Neural progenitor cell (in vitro differentiated cells): ENCODE data around the gene NTM. TPM values are rescaled to one million over a fixed set of nuclear protein-coding genes. Genes with fewer than 3 reads are reported as not detected.

Source experiments
- DNase-seq: peaks from one replicate; pipeline ENCODE4 v3.0.0-alpha.2; 2016; ENCODE audit warnings: low spot score
- H2AFZ ChIP-seq: fragments of 200-600 bp; sonication (generic); replicated peaks from 2 replicates; pipeline ENCODE4 v1.6.1; 2016; ENCODE audit warnings: antibody characterized with exemption
- H3F3A ChIP-seq: fragments of 200-600 bp; sonication (generic); 2 replicates; pipeline ENCODE4 v1.6.1; 2016; ENCODE audit warnings: antibody characterized with exemption, low read depth
- H3K27ac ChIP-seq: fragments of 200-600 bp; sonication (generic); 2 replicates; pipeline ENCODE4 v1.5.1; 2016; ENCODE audit warnings: mild to moderate bottlenecking
- H3K27me3 ChIP-seq: fragments of 200-600 bp; sonication (generic); 2 replicates; pipeline ENCODE4 v1.6.1; 2016; ENCODE audit warnings: mild to moderate bottlenecking, moderate library complexity
- H3K36me3 ChIP-seq: fragments of 200-600 bp; sonication (generic); 2 replicates; pipeline ENCODE4 v1.5.1; 2016
- H3K4me1 ChIP-seq: fragments of 200-600 bp; sonication (generic); 2 replicates; pipeline ENCODE4 v1.6.1; 2016; ENCODE audit warnings: mixed run types
- H3K4me2 ChIP-seq: fragments of 200-600 bp; sonication (generic); 2 replicates; pipeline ENCODE4 v1.6.1; 2016
- H3K4me3 ChIP-seq: fragments of 200-600 bp; sonication (generic); 2 replicates; pipeline ENCODE4 v1.5.1; 2016
- H3K79me2 ChIP-seq: fragments of 200-600 bp; sonication (generic); 2 replicates; pipeline ENCODE4 v1.6.1; 2016; ENCODE audit warnings: low read depth
- H3K9ac ChIP-seq: fragments of 200-600 bp; sonication (generic); 2 replicates; pipeline ENCODE4 v1.6.1; 2016
- H3K9me3 ChIP-seq: fragments of 200-600 bp; sonication (generic); 2 replicates; pipeline ENCODE4 v1.5.1; 2016; ENCODE audit warnings: low read depth
- H4K20me1 ChIP-seq: fragments of 200-600 bp; sonication (generic); 2 replicates; pipeline ENCODE4 v1.6.1; 2016; ENCODE audit warnings: low read depth
- H3K27ac Mint-ChIP-seq: 3 replicates; pipeline ENCODE4 v1.8.0; 2021; ENCODE audit warnings: mixed read lengths
- H3K27me3 Mint-ChIP-seq: 2 replicates; pipeline ENCODE4 v1.8.0; 2022; ENCODE audit warnings: low read depth, mild to moderate bottlenecking, inconsistent platforms, moderate library complexity, mixed read lengths; ENCODE audit not compliant: insufficient read depth
- H3K36me3 Mint-ChIP-seq: 3 replicates; pipeline ENCODE4 v1.8.0; 2021; ENCODE audit warnings: mixed read lengths
- H3K4me1 Mint-ChIP-seq: 3 replicates; pipeline ENCODE4 v1.8.0; 2021; ENCODE audit warnings: mixed read lengths
- H3K4me3 Mint-ChIP-seq: 3 replicates; pipeline ENCODE4 v1.8.0; 2021; ENCODE audit warnings: mild to moderate bottlenecking, moderate library complexity, mixed read lengths
- H3K9me3 Mint-ChIP-seq: 3 replicates; pipeline ENCODE4 v1.8.0; 2020; ENCODE audit warnings: mixed read lengths
- EZH2 ChIP-seq: fragments of 200-600 bp; sonication (generic); IDR thresholded peaks from 2 replicates; pipeline ENCODE4 v1.6.1; 2017; ENCODE audit warnings: antibody characterized with exemption, mild to moderate bottlenecking, moderate library complexity
- EZH2phosphoT487 ChIP-seq: fragments of 200-600 bp; sonication (generic); IDR thresholded peaks from 2 replicates; pipeline ENCODE4 v1.6.1; 2017; ENCODE audit warnings: antibody characterized with exemption
- total RNA-seq: library from RNA; depleted of rRNA; stranded (reverse); fragments of >200 nt; gene quantifications from 2 replicates; pipeline ENCODE4 v1.2.3, GENCODE V29; 2015; ENCODE audit warnings: low replicate concordance
- TF ChIP-seq, protein P1 (sequence below): fragments of 200-600 bp; sonication (generic); IDR thresholded peaks from 2 replicates; pipeline ENCODE4 v1.5.1; 2017; ENCODE audit warnings: antibody characterized with exemption, mild to moderate bottlenecking

Gene NTM
- total RNA-seq, 1 donor from 2014 or later: 4.3 TPM

DNA sequence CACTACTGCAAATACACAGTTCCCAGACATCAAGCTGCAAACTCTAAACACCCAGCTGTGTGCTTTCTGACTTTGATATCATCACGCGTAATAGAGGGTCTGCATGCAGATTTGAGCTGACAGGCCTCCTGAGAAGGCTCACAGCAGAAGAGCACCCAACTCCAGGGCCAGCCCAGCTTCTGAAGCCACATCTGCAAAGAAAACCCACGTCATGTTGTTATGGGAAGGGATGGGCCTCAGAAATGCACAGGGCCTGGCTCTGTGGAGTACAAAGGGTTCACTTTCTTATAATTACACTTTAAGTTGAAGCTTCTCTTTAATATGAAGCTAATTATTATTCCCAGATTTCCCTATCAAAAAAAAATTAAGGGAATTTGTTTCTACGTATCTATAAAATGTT lies 927.9 kb downstream of the NTM start:
- H3K27me3 Mint-ChIP-seq: no peaks in the 10 kb centered on the region
- no peak for TF ChIP-seq EZH2
- TF ChIP-seq, protein P1, sequence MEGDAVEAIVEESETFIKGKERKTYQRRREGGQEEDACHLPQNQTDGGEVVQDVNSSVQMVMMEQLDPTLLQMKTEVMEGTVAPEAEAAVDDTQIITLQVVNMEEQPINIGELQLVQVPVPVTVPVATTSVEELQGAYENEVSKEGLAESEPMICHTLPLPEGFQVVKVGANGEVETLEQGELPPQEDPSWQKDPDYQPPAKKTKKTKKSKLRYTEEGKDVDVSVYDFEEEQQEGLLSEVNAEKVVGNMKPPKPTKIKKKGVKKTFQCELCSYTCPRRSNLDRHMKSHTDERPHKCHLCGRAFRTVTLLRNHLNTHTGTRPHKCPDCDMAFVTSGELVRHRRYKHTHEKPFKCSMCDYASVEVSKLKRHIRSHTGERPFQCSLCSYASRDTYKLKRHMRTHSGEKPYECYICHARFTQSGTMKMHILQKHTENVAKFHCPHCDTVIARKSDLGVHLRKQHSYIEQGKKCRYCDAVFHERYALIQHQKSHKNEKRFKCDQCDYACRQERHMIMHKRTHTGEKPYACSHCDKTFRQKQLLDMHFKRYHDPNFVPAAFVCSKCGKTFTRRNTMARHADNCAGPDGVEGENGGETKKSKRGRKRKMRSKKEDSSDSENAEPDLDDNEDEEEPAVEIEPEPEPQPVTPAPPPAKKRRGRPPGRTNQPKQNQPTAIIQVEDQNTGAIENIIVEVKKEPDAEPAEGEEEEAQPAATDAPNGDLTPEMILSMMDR: no peak
- no peak for TF ChIP-seq EZH2phosphoT487
- Histone ChIP-seq H3K27ac (no peak overlapping the region), H3K4me2 (no peak overlapping the region), H3K4me3 (no peak overlapping the region), H3K4me1 (peaks cover 5% of the 10 kb centered on the region), H2AFZ (no peak overlapping the region), H3K9ac (no peak overlapping the region), H4K20me1 (no peaks in the 10 kb centered on the region), H3F3A (no peaks in the 10 kb centered on the region), H3K36me3 (no peaks in the 10 kb centered on the region), H3K9me3 (no peaks in the 10 kb centered on the region), H3K79me2 (no peaks in the 10 kb centered on the region), H3K27me3 (no peaks in the 10 kb centered on the region)
- H3K4me1 Mint-ChIP-seq: no peaks in the 10 kb centered on the region
- no peak overlapping the region for H3K27ac Mint-ChIP-seq
- no peaks in the 10 kb centered on the region for H3K9me3 Mint-ChIP-seq
- peaks cover 2% of the 10 kb centered on the region for H3K36me3 Mint-ChIP-seq
- no peak for DNase-seq
- H3K4me3 Mint-ChIP-seq: no peak overlapping the region

DNA sequence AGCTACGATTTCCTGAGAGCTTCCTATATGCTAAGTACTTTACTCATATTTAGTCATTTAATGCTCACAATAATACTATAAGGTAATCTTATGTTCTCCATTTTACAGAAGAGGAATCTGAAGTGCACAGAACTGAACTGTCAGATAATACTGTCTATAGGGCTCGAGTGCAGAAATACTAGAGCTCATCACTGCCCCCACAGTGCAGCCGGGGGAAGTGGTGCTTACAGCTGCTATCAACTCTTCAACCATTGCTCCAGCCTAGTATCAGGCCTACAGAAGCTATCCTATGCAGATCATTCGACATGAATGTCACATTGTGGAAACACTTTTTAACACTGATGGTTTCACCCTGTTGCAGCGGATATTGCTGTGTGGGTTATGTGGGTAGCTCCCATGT lies 929.9 kb downstream of the NTM start:
- no peak overlapping the region for H2AFZ ChIP-seq
- peak; percentile 29 for DNase-seq

DNA sequence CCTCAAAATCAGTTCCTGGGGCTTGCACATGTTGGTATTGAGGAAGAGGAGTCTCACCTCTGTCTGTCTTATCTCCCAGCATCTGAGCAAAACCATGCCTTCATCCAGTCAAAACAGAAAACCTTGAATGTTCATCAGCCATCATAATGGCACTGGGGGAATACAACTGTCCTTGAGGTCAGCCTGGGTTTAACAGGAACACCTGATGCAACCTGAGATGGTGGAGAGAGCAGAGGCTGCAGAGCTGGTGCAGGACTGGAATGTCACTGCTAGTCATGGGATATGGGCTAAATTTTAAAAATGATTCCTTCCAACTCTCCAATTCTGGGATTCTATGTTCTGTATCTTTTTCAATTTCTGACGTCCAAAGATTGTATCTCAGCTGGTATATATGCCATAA lies 931.0 kb downstream of the NTM start:
- no peak overlapping the region for H2AFZ ChIP-seq
- H3K36me3 Mint-ChIP-seq: no peaks in the 10 kb centered on the region
- no peaks in the 10 kb centered on the region for H3K4me1 ChIP-seq
- H4K20me1 ChIP-seq: no peaks in the 10 kb centered on the region
- no peak overlapping the region for H3K4me2 ChIP-seq
- TF ChIP-seq EZH2 (no peak), EZH2phosphoT487 (no peak)
- TF ChIP-seq, protein P1: no peak
- no peak overlapping the region for H3K27ac ChIP-seq
- no peaks in the 10 kb centered on the region for H3K27me3 ChIP-seq
- H3K36me3 ChIP-seq: no peaks in the 10 kb centered on the region
- H3K9me3 ChIP-seq: no peaks in the 10 kb centered on the region
- no peaks in the 10 kb centered on the region for H3F3A ChIP-seq
- no peak overlapping the region for H3K4me3 ChIP-seq
- H3K4me3 Mint-ChIP-seq: no peak overlapping the region
- no peaks in the 10 kb centered on the region for H3K4me1 Mint-ChIP-seq
- H3K79me2 ChIP-seq: no peaks in the 10 kb centered on the region
- H3K9me3 Mint-ChIP-seq: no peaks in the 10 kb centered on the region
- H3K9ac ChIP-seq: no peak overlapping the region
- no peak overlapping the region for H3K27ac Mint-ChIP-seq
- DNase-seq: no peak
- H3K27me3 Mint-ChIP-seq: no peaks in the 10 kb centered on the region

More for the DNA sequence above, 929.9 kb downstream of the NTM start:
- H3K4me2 ChIP-seq: no peak overlapping the region
- no peak overlapping the region for H3K4me3 Mint-ChIP-seq
- no peaks in the 10 kb centered on the region for H3K36me3 ChIP-seq
- no peak overlapping the region for H3K27ac ChIP-seq
- H3K9me3 ChIP-seq: no peaks in the 10 kb centered on the region
- H3K4me1 Mint-ChIP-seq: no peaks in the 10 kb centered on the region
- no peaks in the 10 kb centered on the region for H3K9me3 Mint-ChIP-seq
- H3K27me3 Mint-ChIP-seq: no peaks in the 10 kb centered on the region
- no peak overlapping the region for H3K9ac ChIP-seq
- no peak for TF ChIP-seq EZH2
- TF ChIP-seq, protein P1: peak; percentile 54
- H3K27me3 ChIP-seq: no peaks in the 10 kb centered on the region
- no peaks in the 10 kb centered on the region for H3F3A ChIP-seq
- H3K27ac Mint-ChIP-seq: no peak overlapping the region
- no peaks in the 10 kb centered on the region for H4K20me1 ChIP-seq
- H3K79me2 ChIP-seq: no peaks in the 10 kb centered on the region
- H3K36me3 Mint-ChIP-seq: no peaks in the 10 kb centered on the region
- H3K4me3 ChIP-seq: no peak overlapping the region
- H3K4me1 ChIP-seq: peaks cover 5% of the 10 kb centered on the region
